ENCODE data around the gene PIK3R1.

Gene PIK3R1

DNA sequence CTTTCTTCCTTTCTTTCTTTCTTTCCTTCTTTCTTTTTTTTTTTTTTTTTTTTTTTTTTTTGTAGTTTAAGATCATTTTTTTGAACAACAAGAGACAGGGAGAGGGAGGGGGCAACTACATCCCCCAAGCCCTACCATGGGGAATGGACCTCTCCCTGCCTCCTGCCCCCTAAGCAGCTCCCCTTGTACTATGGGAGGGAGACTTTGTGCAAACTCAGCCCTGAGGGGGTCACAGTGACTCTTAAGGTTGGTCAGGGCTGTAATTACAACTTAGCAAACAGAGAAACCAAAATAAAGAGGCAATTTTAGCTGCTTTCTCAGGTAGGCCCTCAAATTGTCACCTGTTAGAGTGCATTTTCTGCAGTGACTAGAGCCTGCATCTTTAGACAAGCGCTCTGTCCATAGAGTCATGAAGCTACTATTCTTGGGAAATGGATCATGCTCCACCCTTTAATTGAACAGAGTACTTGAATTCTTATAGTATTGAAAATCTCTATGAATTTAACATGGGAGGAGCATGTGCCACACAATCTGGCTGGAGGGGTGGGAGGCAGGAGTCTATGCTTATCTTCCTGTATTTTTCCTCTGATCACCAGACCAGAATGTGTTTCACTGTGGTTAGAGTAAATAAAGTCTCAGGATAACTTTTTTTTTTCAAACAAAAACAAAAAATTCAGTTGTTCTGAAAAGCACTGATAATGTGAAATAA is 24.3 kb upstream of the PIK3R1 start:
- DNase-seq (ENCODE audit: low spot score): no peak
- in situ Hi-C loops (cut with MboI; ENCODE audit: low pct_unique_long_range_greater_than_20kb, low sequenced_read_pairs, unreplicated experiment): no loop called here

DNA sequence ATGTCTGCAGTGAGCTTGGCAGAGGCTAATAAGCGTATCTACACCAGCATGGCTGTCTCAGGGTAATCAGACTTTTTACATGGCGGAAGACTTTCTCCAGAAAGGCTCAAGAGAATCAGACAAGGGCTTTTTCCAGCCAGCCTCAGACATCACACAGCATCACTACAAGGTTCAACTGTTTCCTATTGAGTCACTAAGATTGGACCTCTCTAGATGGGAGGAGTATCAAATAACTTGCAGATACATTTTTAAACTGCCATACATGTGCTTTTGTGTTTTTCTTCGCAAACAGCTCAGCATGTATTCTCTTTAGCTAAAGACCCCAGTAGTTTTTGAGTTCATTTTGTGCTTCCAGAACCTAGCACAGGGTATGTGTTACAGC is 22.9 kb upstream of the PIK3R1 start:
- TF ChIP-seq, protein P1, sequence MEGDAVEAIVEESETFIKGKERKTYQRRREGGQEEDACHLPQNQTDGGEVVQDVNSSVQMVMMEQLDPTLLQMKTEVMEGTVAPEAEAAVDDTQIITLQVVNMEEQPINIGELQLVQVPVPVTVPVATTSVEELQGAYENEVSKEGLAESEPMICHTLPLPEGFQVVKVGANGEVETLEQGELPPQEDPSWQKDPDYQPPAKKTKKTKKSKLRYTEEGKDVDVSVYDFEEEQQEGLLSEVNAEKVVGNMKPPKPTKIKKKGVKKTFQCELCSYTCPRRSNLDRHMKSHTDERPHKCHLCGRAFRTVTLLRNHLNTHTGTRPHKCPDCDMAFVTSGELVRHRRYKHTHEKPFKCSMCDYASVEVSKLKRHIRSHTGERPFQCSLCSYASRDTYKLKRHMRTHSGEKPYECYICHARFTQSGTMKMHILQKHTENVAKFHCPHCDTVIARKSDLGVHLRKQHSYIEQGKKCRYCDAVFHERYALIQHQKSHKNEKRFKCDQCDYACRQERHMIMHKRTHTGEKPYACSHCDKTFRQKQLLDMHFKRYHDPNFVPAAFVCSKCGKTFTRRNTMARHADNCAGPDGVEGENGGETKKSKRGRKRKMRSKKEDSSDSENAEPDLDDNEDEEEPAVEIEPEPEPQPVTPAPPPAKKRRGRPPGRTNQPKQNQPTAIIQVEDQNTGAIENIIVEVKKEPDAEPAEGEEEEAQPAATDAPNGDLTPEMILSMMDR (IDR thresholded peaks at IDR 0.05; ENCODE audit: extremely low read depth, insufficient read depth, missing control alignments): no peak
- no peak for DNase-seq (ENCODE audit: low spot score)
- in situ Hi-C loops (cut with MboI; ENCODE audit: low pct_unique_long_range_greater_than_20kb, low sequenced_read_pairs, unreplicated experiment): no loop called here

More for the DNA sequence above, 24.3 kb upstream of the PIK3R1 start:
- TF ChIP-seq, protein P1 (IDR thresholded peaks at IDR 0.05; ENCODE audit: extremely low read depth, insufficient read depth, missing control alignments): no peak

DNA sequence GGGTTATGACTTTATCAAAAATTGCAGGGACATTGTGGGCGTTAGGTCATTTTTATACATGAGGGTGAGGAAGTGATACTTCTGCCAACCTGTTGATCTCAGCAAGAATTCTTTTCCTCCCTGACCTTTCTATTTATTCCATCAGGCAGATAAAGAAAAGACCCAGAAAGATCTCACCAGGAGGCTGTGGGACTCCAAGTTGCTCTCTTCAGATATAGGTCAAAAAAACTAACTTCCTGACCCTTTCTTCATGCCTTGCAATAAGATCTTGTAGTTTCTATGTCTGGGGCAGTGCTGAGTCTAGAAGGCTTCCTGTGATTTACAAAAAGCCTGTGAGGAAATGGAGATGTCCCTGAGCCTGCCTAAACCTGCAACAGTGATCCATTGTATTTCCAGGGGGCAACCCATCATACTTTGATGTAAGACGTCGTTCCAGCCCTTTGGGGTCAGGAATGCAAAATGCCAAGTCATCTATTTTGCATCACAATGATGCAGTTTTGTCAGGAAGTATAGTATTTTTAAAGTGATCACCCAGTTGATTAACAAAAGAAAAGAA is 22.0 kb upstream of the PIK3R1 start:
- no peak for DNase-seq (ENCODE audit: low spot score)
- TF ChIP-seq, protein P1 (IDR thresholded peaks at IDR 0.05; ENCODE audit: extremely low read depth, insufficient read depth, missing control alignments): no peak
- in situ Hi-C loops (cut with MboI; ENCODE audit: low pct_unique_long_range_greater_than_20kb, low sequenced_read_pairs, unreplicated experiment): no loop called here

DNA sequence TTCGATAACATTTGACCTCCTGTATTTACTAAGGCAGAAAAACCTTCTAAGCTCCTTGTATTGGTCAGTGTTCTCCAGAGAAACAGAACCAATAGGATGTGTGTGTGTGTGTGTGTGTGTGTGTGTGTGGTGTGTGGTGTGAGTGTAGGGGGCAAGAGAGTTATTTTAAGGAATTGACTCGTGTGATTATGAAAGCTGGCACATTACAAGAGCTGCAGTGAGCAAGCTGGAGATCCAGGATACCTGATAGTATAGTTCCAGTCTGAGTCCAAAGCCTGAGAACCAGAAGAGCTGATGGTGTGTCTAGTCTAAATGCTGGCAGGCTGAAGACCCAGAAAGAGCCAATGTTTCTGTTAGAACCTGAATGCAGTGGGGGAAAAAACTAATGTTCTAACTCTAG is 21.2 kb upstream of the PIK3R1 start:
- DNase-seq (ENCODE audit: low spot score): no peak
- TF ChIP-seq, protein P1 (IDR thresholded peaks at IDR 0.05; ENCODE audit: extremely low read depth, insufficient read depth, missing control alignments): no peak
- in situ Hi-C loops (cut with MboI; ENCODE audit: low pct_unique_long_range_greater_than_20kb, low sequenced_read_pairs, unreplicated experiment): no loop called here

DNA sequence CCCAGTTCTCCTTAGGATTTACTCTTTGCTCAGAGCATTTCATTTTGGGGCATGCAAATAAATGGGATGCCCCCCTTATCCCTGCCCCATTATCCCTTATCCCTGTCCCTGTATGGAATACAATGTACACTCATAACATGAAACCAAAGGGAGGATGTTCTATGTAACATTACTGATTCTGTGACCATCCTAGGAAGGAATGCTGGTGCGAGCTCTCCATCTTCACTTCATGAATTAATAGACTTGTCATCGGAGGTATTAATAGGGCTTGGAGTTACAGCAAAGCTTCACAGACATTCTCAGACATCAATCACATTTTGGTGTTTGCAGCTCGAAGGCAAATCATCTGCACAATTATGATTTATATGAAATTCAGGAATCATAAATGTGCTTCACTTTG is 20.4 kb upstream of the PIK3R1 start:
- TF ChIP-seq, protein P1 (IDR thresholded peaks at IDR 0.05; ENCODE audit: extremely low read depth, insufficient read depth, missing control alignments): no peak
- in situ Hi-C loops (cut with MboI; ENCODE audit: low pct_unique_long_range_greater_than_20kb, low sequenced_read_pairs, unreplicated experiment): no loop called here
- DNase-seq (ENCODE audit: low spot score): no peak

DNA sequence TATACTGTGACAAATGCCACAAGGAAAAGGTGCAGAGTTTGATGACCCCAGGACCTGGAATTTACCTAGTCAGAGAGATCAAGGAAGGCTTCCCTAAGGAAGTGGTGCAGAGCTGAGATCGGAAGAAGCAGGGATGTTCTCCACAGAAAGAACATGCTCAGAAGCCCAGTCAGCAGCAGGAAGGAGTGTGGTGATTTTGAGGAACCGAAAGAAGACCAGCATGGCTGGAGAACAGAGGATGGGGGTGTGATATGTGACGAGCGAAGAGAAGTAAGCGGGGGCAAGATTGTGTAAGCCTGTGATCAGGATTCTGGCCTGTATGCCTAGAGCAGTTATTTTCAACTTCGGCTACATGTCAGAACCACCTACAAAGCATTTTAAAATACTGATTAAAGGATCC is 18.7 kb upstream of the PIK3R1 start:
- in situ Hi-C loops (cut with MboI; ENCODE audit: low pct_unique_long_range_greater_than_20kb, low sequenced_read_pairs, unreplicated experiment): no loop called here
- peak; percentile 70 for DNase-seq (ENCODE audit: low spot score)
- TF ChIP-seq, protein P1 (IDR thresholded peaks at IDR 0.05; ENCODE audit: extremely low read depth, insufficient read depth, missing control alignments): no peak
